HepG2 (cell line): ENCODE measurements around the gene FGF14. TPM values are rescaled to one million over a fixed set of nuclear protein-coding genes. Genes with fewer than 3 reads are reported as not detected.

ENCODE experiments used
- CSRNP1 ChIP-seq: sonication (generic); formaldehyde crosslinking; IDR thresholded peaks from 2 replicates; pipeline ENCODE4 v1.8.1; 2023; ENCODE audit warnings: mild to moderate bottlenecking, missing genetic modification reagents
- HMGXB4 ChIP-seq, 2 experiments: sonication (generic) in 1 of 2; formaldehyde crosslinking in 1 of 2; IDR thresholded peaks; 2 replicates each; pipeline versions ENCODE4 v1.4.0 to v1.6.1; 2018 to 2020; ENCODE audit warnings: missing genetic modification reagents in 2 of 2, borderline replicate concordance in 1 of 2, low read depth in 1 of 2, mild to moderate bottlenecking in 1 of 2, missing biosample characterization in 1 of 2
- NAIF1 ChIP-seq: sonication (generic); formaldehyde crosslinking; IDR thresholded peaks from 2 replicates; pipeline ENCODE4 v1.5.0; 2020; ENCODE audit warnings: mild to moderate bottlenecking, missing genetic modification reagents, borderline replicate concordance
- THAP9 ChIP-seq: sonication (generic); formaldehyde crosslinking; IDR thresholded peaks from 2 replicates; pipeline ENCODE4; 2020; ENCODE audit warnings: missing genetic modification reagents, mild to moderate bottlenecking, borderline replicate concordance
- ZBTB14 ChIP-seq: sonication (generic); formaldehyde crosslinking; IDR thresholded peaks from 2 replicates; pipeline ENCODE4 v1.4.0; 2020; ENCODE audit warnings: missing genetic modification reagents
- ZNF276 ChIP-seq: sonication (generic); formaldehyde crosslinking; IDR thresholded peaks from 2 replicates; pipeline ENCODE4 v1.4.0; 2020; ENCODE audit warnings: mild to moderate bottlenecking, low read depth, missing genetic modification reagents
- ZNF496 ChIP-seq: sonication (generic); formaldehyde crosslinking; IDR thresholded peaks from 2 replicates; pipeline ENCODE4 v1.8.1; 2023; ENCODE audit warnings: mild to moderate bottlenecking, moderate library complexity, missing genetic modification reagents; ENCODE audit not compliant: insufficient replicate concordance
- polyA plus RNA-seq, 8 experiments: library from polyadenylated mRNA; depleted of rRNA in 3 of 8; stranded (reverse) in 7 of 8; unstranded in 1 of 8; fragments of >200 nt; fragmentation: Illumina TruSeq in 4 of 8; extraction: Trizol in 4 of 8; gene quantifications; 2 replicates each; pipeline versions ENCODE4 v1.2.1 to v1.2.3, GENCODE V29; 2011 to 2016; ENCODE audit warnings: low read depth in 4 of 8, missing spikeins in 1 of 8, mixed read lengths in 1 of 8; ENCODE audit not compliant: insufficient read depth in 1 of 8
- total RNA-seq, 5 experiments: library from RNA; depleted of rRNA; stranded (reverse); fragments of >200 nt; fragmentation: Illumina TruSeq; extraction: Trizol; gene quantifications; 2 replicates each; pipeline ENCODE4 v1.2.3, GENCODE V29; 2016; ENCODE audit warnings: low read depth in 1 of 5

Gene FGF14
- total and polyA plus RNA-seq, 2 of the 13 experiments (the other 11 are each of a cell fraction or from before 2014, with no cell fraction given) = not detected

- no peak for TF ChIP-seq THAP9 (CRISPR knock-in tag)
- no peak for TF ChIP-seq HMGXB4 (CRISPR knock-in tag; IDR thresholded peaks at IDR 0.05; ENCODE audit: borderline replicate concordance in 1 of 2, low read depth in 1 of 2)
- no peak for TF ChIP-seq ZNF496 (CRISPR knock-in tag)
- no peak for TF ChIP-seq NAIF1 (CRISPR knock-in tag)
- no peak for TF ChIP-seq CSRNP1 (CRISPR knock-in tag)
- no peak for TF ChIP-seq ZNF276 (CRISPR knock-in tag)
- TF ChIP-seq ZBTB14 (CRISPR knock-in tag) = no peak
Observed at GRCh38 chr13:101703838-101704237, 698.0 kb downstream of the FGF14 start (continued).
